ENCODE data around the gene FCHO2. TPM values are rescaled to one million over a fixed set of nuclear protein-coding genes. Genes with fewer than 3 reads are reported as not detected.

FCHO2 gene
- total RNA-seq, 1 donor from 2014 or later = 32.4 TPM

DNA sequence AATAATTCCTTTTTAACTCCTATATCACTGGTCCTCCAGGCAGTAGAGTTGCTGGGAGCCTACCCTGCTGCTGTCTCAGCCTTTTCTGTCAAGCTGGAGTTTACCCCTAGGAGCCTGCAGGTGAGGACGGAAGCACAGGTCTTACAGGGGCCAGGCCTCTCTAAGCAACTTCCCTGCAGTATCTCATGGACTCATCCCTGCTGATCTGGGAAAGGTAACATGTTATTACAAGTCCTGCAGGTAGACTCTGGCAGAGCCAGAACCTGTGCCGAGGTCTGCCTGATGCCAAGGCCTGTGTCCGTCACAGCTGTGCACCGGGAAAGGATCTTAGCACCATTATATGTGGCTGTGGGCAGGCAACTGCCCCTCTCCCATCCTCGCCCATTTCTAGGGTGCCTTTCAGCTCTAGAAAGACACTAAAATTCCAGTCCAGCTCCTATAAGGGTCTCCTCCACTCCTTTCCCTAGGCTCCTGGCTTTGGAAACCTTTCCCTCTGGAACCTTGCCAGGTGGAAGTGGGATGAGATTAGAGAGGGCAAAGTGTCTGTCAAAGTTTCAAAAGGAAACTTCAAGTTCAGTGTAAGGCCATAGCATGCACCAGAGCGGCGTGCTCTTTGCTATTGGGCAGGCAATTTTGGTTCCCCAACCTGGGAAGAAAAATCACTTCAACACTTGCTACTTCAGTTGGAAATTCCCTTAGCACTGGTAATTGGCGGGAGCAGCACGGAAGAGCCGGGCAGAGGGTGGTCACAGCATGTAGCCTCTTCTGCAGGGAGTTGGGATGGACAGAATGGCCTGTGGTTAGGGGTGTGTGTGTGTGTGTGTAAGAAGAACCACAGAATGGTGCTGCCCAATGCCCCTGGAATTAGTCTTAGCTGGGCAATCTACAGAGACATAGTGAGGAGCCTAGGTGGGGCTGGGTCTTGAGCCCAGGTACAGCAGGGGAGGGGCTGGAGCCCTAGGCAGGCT is 182.0 kb downstream of the FCHO2 start:
- DNase-seq = no peak

DNA sequence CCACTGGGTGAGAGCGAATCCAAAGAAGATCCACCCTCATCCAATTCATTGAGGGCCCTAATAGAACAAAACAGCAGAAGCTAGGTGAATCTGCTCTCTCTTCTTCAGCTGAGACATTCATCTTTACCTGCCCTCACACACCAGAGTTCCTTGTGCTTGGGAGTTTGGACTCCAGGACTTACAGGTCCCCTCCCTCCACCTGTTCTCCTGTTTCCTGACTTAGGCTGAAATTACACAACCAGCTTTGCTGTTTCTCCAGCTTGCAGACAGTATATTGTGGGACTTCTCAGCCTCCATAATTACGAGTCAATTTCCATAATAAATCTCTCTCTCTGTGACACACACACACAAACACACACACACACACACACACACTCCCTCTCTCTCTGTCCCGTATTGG is 183.6 kb downstream of the FCHO2 start:
- no peak for DNase-seq

Other genes starting within 250 kb of the FCHO2 start
- gene TNPO1, start 139.4 kb upstream of the FCHO2 start, total RNA-seq = 88.0 TPM
- 0.49 TPM for gene TMEM171, start 164.5 kb downstream of the FCHO2 start, total RNA-seq
- not detected for gene TMEM174, start 217.2 kb downstream of the FCHO2 start, total RNA-seq